K562 (cell line): Measurements from ENCODE around the gene MAP3K13.

Experiments
- ARID3A ChIP-seq: IDR thresholded peaks from 2 replicates; pipeline ENCODE4 v1.6.1; 2012; ENCODE audit warnings: low read depth, low read length, improper control_type of control experiment, borderline replicate concordance
- CTCF ChIP-seq, 3 experiments: IDR thresholded peaks in 2 of 3; conservative IDR thresholded peaks in 1 of 3; 2 replicates each; pipeline ENCODE4 v1.5.1; 2011 to 2012; ENCODE audit warnings: low read length in 3 of 3, mild to moderate bottlenecking in 3 of 3, control low read depth in 2 of 3, improper control_type of control experiment in 1 of 3, inconsistent platforms in 1 of 3, low read depth in 1 of 3, mixed read lengths in 1 of 3, moderate library complexity in 1 of 3; ENCODE audit not compliant: insufficient read depth in 2 of 3
- EZH2 ChIP-seq: IDR thresholded peaks from 2 replicates; pipeline ENCODE4 v1.6.1; 2012; ENCODE audit warnings: low read depth, mild to moderate bottlenecking, inconsistent platforms, low read length, borderline replicate concordance
- POLR2G ChIP-seq: fragments of 200-400 bp; formaldehyde crosslinking; IDR thresholded peaks from 2 replicates; pipeline ENCODE4 v1.6.1; 2017; ENCODE audit warnings: low read depth, mild to moderate bottlenecking, antibody characterized with exemption, low read length, moderate library complexity
- ZNF174 ChIP-seq: fragments of 250-450 bp; sonication (Bioruptor Pico); IDR thresholded peaks from 2 replicates; pipeline ENCODE4 v1.4.0; 2020; ENCODE audit warnings: mild to moderate bottlenecking
- ZNF518B ChIP-seq: fragments of 250-450 bp; sonication (Bioruptor Pico); IDR thresholded peaks from 2 replicates; pipeline ENCODE4 v1.5.0; 2021; ENCODE audit warnings: mild to moderate bottlenecking, moderate library complexity

- TF ChIP-seq ZNF174 (CRISPR knock-in tag) (no peak), ARID3A (no peak), EZH2 (no peak), POLR2G (no peak), CTCF (IDR thresholded peaks at IDR 0.05 in 2 of 3, conservative IDR thresholded peaks at IDR 0.05 in 1 of 3; ENCODE audit: insufficient read depth in 2 of 3, low read depth in 1 of 3, low read length in 3 of 3) (no peak), ZNF518B (CRISPR knock-in tag) (no peak)
Observed at GRCh38 chr3:185448107-185448506, 85.2 kb downstream of the MAP3K13 start.
